Liver (tissue), 3 donors: ENCODE data around the gene CHKB.
A peak's percentile ranks its signal among the peaks of the same experiment; 100 is the strongest.
"Not testable (repeated sequence)": the region's sequence is repeated elsewhere in the genome, so short reads cannot be mapped to it uniquely, and the experiment has no call there.

Experiments
- ATF3 ChIP-seq: IDR thresholded peaks from 2 replicates; pipeline ENCODE4 v1.6.1; 2016; ENCODE audit warnings: antibody characterized with exemption
- CTCF ChIP-seq: fragments of 150-350 bp; IDR thresholded peaks from 2 replicates; pipeline ENCODE4 v1.5.1; 2017; ENCODE audit warnings: improper control_type of control experiment, low read depth, low read length; ENCODE audit not compliant: missing input control
- EGR1 ChIP-seq, 2 donors: IDR thresholded peaks; 2 replicates each; pipeline ENCODE4 v1.6.1; 2016 to 2018; ENCODE audit warnings: antibody characterized with exemption in 2 of 2, low read depth in 2 of 2
- HNF4A ChIP-seq, 2 donors: conservative IDR thresholded peaks; 2 replicates each; pipeline ENCODE4 v1.6.1; 2016; ENCODE audit warnings: antibody characterized with exemption in 2 of 2, mild to moderate bottlenecking in 2 of 2
- HNF4G ChIP-seq: IDR thresholded peaks from 2 replicates; pipeline ENCODE4 v1.6.1; 2016; ENCODE audit warnings: antibody characterized with exemption
- JUND ChIP-seq, 2 donors: IDR thresholded peaks; 2 replicates each; pipeline ENCODE4 v1.6.1; 2016; ENCODE audit warnings: antibody characterized with exemption in 2 of 2
- MAX ChIP-seq: IDR thresholded peaks from 2 replicates; pipeline ENCODE4 v1.6.1; 2016; ENCODE audit warnings: antibody characterized with exemption
- RAD21 ChIP-seq, 2 donors: IDR thresholded peaks; 2 replicates each; pipeline ENCODE4 v1.6.1; 2016; ENCODE audit warnings: antibody characterized with exemption in 2 of 2, mild to moderate bottlenecking in 2 of 2
- REST ChIP-seq: IDR thresholded peaks from 2 replicates; pipeline ENCODE4 v1.6.1; 2016; ENCODE audit warnings: antibody characterized with exemption, mild to moderate bottlenecking
- RXRA ChIP-seq, 2 donors: IDR thresholded peaks; 2 replicates each; pipeline ENCODE4 v1.6.1; 2017 to 2018; ENCODE audit warnings: antibody characterized with exemption in 2 of 2, mild to moderate bottlenecking in 1 of 2
- SP1 ChIP-seq: IDR thresholded peaks from 2 replicates; pipeline ENCODE4 v1.6.1; 2018; ENCODE audit warnings: antibody characterized with exemption, mild to moderate bottlenecking
- TAF1 ChIP-seq: conservative IDR thresholded peaks from 2 replicates; pipeline ENCODE4 v1.6.1; 2016; ENCODE audit warnings: antibody characterized with exemption, mild to moderate bottlenecking
- YY1 ChIP-seq: IDR thresholded peaks from 2 replicates; pipeline ENCODE4 v1.6.1; 2016; ENCODE audit warnings: antibody characterized with exemption, mild to moderate bottlenecking
- ZBTB33 ChIP-seq: IDR thresholded peaks from 2 replicates; pipeline ENCODE4 v1.6.1; 2016; ENCODE audit warnings: antibody characterized with exemption
- donor health status: healthy.
- donor health status: healthy.

- not testable (repeated sequence) for TF ChIP-seq CTCF; TAF1; EGR1 (IDR thresholded peaks at IDR 0.05; ENCODE audit: low read depth in 2 of 2); SP1; JUND (IDR thresholded peaks at IDR 0.05); MAX; ATF3; RAD21 (IDR thresholded peaks at IDR 0.05); ZBTB33; HNF4A (conservative IDR thresholded peaks at IDR 0.05); YY1; HNF4G; REST
- TF ChIP-seq RXRA (IDR thresholded peaks at IDR 0.05), result peak; percentile 17 to 34
These were observed 48.6 kb downstream of the CHKB start for GRCh38 chr22:50533856-50534711.
